HEK293 (cell line): Measurements from ENCODE around the gene ROBO1.

Source experiments
- SETDB1 ChIP-seq: IDR thresholded peaks from one replicate; pipeline ENCODE4 v1.6.1; 2017; ENCODE audit warnings: mild to moderate bottlenecking, low read length, moderate library complexity, mixed read lengths; ENCODE audit not compliant: insufficient read length
- ZBTB7A ChIP-seq: fragments of 450-650 bp; formaldehyde crosslinking; IDR thresholded peaks from 2 replicates; pipeline ENCODE4 v1.5.1; 2016; ENCODE audit warnings: low read depth, missing biosample characterization, missing genetic modification characterization
- ZNF146 ChIP-seq: fragments of 450-650 bp; formaldehyde crosslinking; IDR thresholded peaks from 2 replicates; pipeline ENCODE4 v1.5.1; 2016; ENCODE audit warnings: missing biosample characterization, missing genetic modification characterization
- ZNF785 ChIP-seq: fragments of 450-650 bp; formaldehyde crosslinking; IDR thresholded peaks from 2 replicates; pipeline ENCODE4 v1.5.1; 2016; ENCODE audit warnings: missing biosample characterization, missing genetic modification characterization
- ZNF843 ChIP-seq: fragments of 450-650 bp; formaldehyde crosslinking; IDR thresholded peaks from 2 replicates; pipeline ENCODE4 v1.5.1; 2016; ENCODE audit warnings: missing biosample characterization, missing genetic modification characterization
- TF ChIP-seq, protein P1 (sequence below): fragments of 450-650 bp; formaldehyde crosslinking; IDR thresholded peaks from 2 replicates; pipeline ENCODE4 v1.5.1; 2016; ENCODE audit warnings: missing biosample characterization, missing genetic modification characterization
- TF ChIP-seq, protein P2 (sequence below): fragments of 450-650 bp; formaldehyde crosslinking; IDR thresholded peaks from 2 replicates; pipeline ENCODE4 v1.5.1; 2016; ENCODE audit warnings: missing biosample characterization, missing genetic modification characterization
- TF ChIP-seq, protein P3 (sequence below): fragments of 450-650 bp; formaldehyde crosslinking; IDR thresholded peaks from 2 replicates; pipeline ENCODE4 v1.5.1; 2016; ENCODE audit warnings: missing biosample characterization, missing genetic modification characterization

DNA sequence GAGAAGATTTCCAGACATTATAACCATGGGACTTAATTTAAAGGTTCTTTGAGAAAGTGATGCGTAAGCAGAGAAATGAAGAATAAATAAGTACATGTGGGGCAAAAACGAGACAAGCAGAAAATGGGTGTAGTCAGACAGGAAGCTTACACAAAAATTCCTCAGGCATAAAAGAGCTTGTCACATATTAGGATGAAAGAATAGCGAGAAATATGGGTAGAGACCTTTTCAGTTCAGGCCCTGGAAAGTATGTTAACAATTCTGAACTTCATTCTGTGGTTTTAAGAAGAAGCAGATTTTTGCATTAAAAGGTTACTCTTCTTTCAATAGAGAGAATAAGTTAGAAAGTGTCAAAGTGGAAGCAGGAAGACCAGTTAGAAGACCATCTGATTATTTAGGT lies 352.4 kb downstream of the ROBO1 start:
- TF ChIP-seq, protein P1, sequence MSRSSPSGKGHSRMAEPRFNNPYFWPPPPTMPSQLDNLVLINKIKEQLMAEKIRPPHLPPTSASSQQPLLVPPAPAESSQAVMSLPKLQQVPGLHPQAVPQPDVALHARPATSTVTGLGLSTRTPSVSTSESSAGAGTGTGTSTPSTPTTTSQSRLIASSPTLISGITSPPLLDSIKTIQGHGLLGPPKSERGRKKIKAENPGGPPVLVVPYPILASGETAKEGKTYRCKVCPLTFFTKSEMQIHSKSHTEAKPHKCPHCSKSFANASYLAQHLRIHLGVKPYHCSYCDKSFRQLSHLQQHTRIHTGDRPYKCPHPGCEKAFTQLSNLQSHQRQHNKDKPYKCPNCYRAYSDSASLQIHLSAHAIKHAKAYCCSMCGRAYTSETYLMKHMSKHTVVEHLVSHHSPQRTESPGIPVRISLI: no peak
- TF ChIP-seq ZNF785 (tag by site-specific recombination): no peak
- TF ChIP-seq, protein P2, sequence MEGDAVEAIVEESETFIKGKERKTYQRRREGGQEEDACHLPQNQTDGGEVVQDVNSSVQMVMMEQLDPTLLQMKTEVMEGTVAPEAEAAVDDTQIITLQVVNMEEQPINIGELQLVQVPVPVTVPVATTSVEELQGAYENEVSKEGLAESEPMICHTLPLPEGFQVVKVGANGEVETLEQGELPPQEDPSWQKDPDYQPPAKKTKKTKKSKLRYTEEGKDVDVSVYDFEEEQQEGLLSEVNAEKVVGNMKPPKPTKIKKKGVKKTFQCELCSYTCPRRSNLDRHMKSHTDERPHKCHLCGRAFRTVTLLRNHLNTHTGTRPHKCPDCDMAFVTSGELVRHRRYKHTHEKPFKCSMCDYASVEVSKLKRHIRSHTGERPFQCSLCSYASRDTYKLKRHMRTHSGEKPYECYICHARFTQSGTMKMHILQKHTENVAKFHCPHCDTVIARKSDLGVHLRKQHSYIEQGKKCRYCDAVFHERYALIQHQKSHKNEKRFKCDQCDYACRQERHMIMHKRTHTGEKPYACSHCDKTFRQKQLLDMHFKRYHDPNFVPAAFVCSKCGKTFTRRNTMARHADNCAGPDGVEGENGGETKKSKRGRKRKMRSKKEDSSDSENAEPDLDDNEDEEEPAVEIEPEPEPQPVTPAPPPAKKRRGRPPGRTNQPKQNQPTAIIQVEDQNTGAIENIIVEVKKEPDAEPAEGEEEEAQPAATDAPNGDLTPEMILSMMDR (tag by site-specific recombination): no peak
- TF ChIP-seq ZNF843 (tag by site-specific recombination): no peak
- TF ChIP-seq SETDB1: no peak
- TF ChIP-seq ZNF146 (tag by site-specific recombination): no peak
- TF ChIP-seq ZBTB7A (tag by site-specific recombination): no peak
- TF ChIP-seq, protein P3, sequence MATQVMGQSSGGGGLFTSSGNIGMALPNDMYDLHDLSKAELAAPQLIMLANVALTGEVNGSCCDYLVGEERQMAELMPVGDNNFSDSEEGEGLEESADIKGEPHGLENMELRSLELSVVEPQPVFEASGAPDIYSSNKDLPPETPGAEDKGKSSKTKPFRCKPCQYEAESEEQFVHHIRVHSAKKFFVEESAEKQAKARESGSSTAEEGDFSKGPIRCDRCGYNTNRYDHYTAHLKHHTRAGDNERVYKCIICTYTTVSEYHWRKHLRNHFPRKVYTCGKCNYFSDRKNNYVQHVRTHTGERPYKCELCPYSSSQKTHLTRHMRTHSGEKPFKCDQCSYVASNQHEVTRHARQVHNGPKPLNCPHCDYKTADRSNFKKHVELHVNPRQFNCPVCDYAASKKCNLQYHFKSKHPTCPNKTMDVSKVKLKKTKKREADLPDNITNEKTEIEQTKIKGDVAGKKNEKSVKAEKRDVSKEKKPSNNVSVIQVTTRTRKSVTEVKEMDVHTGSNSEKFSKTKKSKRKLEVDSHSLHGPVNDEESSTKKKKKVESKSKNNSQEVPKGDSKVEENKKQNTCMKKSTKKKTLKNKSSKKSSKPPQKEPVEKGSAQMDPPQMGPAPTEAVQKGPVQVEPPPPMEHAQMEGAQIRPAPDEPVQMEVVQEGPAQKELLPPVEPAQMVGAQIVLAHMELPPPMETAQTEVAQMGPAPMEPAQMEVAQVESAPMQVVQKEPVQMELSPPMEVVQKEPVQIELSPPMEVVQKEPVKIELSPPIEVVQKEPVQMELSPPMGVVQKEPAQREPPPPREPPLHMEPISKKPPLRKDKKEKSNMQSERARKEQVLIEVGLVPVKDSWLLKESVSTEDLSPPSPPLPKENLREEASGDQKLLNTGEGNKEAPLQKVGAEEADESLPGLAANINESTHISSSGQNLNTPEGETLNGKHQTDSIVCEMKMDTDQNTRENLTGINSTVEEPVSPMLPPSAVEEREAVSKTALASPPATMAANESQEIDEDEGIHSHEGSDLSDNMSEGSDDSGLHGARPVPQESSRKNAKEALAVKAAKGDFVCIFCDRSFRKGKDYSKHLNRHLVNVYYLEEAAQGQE (tag by site-specific recombination): no peak
